ENCODE measurements around the gene SMCO4.

DNA sequence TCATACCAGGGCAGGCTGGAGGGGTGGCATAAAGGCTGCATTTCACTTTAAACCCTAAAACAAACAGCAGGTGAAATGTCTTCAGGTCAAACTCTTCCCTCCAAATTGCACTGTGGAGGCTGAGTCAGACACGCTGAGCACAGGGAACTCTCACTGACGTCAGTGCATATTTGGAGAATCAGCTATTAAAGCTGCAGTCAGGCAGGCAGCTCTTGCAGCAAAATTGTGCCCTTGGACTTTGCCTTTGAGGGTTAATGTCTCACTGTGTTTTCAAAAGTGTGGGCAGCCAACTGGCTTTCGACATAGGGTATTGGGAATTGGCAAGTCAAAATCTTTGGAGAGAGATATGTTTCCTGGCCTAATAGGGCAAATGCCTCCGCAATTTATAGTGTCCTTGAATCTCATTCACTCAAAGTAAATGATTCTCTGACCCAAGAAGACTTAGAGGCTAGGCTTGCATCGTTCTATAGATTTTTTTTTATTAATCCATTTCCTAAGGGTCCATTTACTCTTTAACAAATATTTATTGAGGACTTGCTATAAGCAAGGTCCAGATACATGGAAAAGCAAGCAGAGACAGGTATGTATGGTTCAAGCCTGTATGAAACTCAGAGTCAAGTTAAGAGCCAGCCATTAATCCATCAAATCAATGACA, 27.7 kb upstream of the SMCO4 start:
- no peak for TF ChIP-seq KDM5A (IDR thresholded peaks at IDR 0.05; ENCODE audit: low read length)
- TF ChIP-seq, protein P1, sequence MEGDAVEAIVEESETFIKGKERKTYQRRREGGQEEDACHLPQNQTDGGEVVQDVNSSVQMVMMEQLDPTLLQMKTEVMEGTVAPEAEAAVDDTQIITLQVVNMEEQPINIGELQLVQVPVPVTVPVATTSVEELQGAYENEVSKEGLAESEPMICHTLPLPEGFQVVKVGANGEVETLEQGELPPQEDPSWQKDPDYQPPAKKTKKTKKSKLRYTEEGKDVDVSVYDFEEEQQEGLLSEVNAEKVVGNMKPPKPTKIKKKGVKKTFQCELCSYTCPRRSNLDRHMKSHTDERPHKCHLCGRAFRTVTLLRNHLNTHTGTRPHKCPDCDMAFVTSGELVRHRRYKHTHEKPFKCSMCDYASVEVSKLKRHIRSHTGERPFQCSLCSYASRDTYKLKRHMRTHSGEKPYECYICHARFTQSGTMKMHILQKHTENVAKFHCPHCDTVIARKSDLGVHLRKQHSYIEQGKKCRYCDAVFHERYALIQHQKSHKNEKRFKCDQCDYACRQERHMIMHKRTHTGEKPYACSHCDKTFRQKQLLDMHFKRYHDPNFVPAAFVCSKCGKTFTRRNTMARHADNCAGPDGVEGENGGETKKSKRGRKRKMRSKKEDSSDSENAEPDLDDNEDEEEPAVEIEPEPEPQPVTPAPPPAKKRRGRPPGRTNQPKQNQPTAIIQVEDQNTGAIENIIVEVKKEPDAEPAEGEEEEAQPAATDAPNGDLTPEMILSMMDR (IDR thresholded peaks at IDR 0.05; ENCODE audit: control extremely low read depth in 1 of 3, insufficient read depth in 1 of 3, low read depth in 1 of 3, low read length in 3 of 3) = no peak
- TF ChIP-seq, protein P2, sequence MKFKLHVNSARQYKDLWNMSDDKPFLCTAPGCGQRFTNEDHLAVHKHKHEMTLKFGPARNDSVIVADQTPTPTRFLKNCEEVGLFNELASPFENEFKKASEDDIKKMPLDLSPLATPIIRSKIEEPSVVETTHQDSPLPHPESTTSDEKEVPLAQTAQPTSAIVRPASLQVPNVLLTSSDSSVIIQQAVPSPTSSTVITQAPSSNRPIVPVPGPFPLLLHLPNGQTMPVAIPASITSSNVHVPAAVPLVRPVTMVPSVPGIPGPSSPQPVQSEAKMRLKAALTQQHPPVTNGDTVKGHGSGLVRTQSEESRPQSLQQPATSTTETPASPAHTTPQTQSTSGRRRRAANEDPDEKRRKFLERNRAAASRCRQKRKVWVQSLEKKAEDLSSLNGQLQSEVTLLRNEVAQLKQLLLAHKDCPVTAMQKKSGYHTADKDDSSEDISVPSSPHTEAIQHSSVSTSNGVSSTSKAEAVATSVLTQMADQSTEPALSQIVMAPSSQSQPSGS (IDR thresholded peaks at IDR 0.05; ENCODE audit: low read length) = no peak
- no peak for TF ChIP-seq TAF1 (IDR thresholded peaks at IDR 0.05; ENCODE audit: low read depth, low read length)
